GM12864 (cell line): ENCODE results near the gene KIAA0753.
"Not testable (repeated sequence)": the region's sequence is repeated elsewhere in the genome, so short reads cannot be mapped to it uniquely, and the experiment has no call there.

Experiments
- DNase-seq: peaks from one replicate; pipeline ENCODE4 v3.0.0-alpha.2; 2011; ENCODE audit warnings: low read depth
- H3K4me3 ChIP-seq: 2 replicates; pipeline ENCODE4 v1.5.1; 2011; ENCODE audit warnings: mild to moderate bottlenecking, low read depth, low read length, control low read depth
- TF ChIP-seq, protein P1 (sequence below): IDR thresholded peaks from 2 replicates; pipeline ENCODE4 v1.5.1; 2011; ENCODE audit warnings: low read depth, mild to moderate bottlenecking, moderate library complexity, low read length, control low read depth, inconsistent platforms; ENCODE audit errors: missing control alignments

The KIAA0753 gene

DNA sequence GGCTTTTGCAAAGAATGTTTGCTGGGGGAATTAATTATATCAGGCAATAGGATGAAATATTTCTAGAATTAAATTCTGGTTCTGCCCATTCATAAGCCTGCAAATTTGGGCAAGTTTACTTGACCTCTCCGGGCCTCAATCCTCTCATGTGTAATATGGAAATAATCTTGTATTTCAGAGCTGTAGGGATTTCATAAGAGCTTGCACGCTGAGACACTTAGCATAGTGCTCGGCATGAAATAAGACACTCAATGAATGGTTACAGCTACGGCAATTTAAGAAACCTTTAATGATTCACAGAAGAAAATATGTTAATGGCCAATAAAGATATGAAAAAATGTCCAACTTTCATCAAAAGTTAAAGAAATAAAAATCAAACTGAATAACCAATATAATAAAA lies 43.6 kb downstream of the KIAA0753 start:
- no peak for DNase-seq
- TF ChIP-seq, protein P1, sequence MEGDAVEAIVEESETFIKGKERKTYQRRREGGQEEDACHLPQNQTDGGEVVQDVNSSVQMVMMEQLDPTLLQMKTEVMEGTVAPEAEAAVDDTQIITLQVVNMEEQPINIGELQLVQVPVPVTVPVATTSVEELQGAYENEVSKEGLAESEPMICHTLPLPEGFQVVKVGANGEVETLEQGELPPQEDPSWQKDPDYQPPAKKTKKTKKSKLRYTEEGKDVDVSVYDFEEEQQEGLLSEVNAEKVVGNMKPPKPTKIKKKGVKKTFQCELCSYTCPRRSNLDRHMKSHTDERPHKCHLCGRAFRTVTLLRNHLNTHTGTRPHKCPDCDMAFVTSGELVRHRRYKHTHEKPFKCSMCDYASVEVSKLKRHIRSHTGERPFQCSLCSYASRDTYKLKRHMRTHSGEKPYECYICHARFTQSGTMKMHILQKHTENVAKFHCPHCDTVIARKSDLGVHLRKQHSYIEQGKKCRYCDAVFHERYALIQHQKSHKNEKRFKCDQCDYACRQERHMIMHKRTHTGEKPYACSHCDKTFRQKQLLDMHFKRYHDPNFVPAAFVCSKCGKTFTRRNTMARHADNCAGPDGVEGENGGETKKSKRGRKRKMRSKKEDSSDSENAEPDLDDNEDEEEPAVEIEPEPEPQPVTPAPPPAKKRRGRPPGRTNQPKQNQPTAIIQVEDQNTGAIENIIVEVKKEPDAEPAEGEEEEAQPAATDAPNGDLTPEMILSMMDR, result no peak
- no peak overlapping the region for H3K4me3 ChIP-seq

DNA sequence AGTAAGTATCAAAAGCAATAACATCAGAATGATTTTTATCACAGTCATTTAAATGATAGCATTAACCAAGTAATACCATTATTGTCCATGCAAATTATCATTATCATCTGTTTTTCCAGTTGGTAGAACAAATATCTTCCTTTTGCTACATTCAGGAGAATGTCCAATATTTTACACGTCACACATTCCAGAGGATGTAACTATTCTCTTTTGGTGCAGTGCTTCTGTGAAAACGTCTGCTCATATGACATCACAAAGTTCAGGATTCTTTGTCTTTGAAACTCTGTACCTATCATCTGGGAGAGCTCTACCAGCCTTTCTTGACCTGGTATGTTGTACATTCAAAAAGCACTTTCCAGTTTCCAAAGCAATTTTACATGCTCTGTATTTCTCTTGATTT lies 44.0 kb downstream of the KIAA0753 start:
- H3K4me3 ChIP-seq, result no peak overlapping the region
- DNase-seq, result no peak
- TF ChIP-seq, protein P1, result no peak

GRCh38 chr17:6596081-6596480 lies 44.4 kb downstream of the KIAA0753 start:
- H3K4me3 ChIP-seq, result no peak overlapping the region
- no peak for DNase-seq
- TF ChIP-seq, protein P1, result no peak

DNA sequence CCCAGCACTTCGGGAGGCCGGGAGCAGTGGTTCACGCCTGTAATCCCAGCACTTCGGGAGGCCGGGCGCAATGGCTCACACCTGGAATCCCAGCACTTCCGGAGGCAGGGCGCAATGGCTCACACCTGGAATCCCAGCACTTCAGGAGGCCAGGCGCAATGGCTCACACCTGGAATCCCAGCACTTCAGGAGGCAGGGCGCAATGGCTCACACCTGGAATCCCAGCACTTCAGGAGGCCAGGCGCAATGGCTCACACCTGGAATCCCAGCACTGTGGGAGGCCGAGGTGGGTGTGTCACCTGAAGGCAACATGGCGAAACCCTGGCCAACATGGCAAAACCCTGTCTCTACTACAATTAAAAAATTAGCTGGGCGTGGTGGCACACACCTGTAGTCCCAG lies 47.1 kb downstream of the KIAA0753 start:
- not testable (repeated sequence) for H3K4me3 ChIP-seq, DNase-seq

DNA sequence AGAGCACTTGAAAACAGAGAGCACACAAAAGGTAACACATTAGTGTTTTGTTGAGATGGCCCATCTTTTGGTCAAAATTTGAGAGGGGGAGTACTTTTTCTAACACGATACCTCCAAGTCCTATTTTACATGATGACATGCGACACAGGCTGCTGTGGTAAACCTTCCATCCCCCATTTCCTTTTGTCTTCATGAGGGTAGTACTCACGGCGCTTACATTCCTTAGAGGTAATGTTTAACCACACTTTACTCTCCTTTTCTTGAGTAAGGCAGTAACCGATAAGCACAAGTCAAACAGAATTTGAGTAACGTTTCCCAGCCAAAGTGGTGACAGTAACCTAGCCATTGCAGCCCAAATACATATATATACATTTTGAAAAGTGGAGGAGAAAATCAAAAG lies 48.3 kb downstream of the KIAA0753 start:
- no peak for DNase-seq
- H3K4me3 ChIP-seq, result no peak overlapping the region
- TF ChIP-seq, protein P1, result no peak

DNA sequence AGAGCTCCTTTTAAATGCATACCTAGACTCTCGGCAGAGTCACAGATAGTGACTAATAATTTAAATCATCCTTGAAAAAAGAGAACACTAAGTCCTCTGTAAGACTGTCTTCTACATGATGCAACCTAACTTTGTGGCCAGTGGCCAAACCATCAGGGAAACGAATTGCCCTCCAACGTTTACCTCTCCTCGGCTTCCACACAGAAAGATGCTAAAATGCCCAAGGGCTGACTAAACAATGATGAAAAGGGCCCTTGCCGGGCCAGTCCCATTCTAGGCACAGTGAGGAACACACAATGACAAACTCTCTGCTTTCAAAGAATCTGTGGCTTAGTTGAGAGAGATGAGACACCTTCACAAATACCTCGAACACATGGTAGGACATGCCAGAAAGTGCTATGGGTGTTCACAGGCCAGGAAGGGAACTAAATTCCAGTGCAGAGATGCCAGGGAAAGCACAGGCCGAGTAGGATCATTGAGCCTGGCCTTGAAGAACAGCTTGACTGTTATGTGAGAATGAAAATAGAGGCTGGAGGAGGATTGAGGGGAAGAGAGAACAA lies 48.8 kb downstream of the KIAA0753 start:
- DNase-seq, result no peak
- H3K4me3 ChIP-seq, result no peak overlapping the region
- TF ChIP-seq, protein P1, result no peak

DNA sequence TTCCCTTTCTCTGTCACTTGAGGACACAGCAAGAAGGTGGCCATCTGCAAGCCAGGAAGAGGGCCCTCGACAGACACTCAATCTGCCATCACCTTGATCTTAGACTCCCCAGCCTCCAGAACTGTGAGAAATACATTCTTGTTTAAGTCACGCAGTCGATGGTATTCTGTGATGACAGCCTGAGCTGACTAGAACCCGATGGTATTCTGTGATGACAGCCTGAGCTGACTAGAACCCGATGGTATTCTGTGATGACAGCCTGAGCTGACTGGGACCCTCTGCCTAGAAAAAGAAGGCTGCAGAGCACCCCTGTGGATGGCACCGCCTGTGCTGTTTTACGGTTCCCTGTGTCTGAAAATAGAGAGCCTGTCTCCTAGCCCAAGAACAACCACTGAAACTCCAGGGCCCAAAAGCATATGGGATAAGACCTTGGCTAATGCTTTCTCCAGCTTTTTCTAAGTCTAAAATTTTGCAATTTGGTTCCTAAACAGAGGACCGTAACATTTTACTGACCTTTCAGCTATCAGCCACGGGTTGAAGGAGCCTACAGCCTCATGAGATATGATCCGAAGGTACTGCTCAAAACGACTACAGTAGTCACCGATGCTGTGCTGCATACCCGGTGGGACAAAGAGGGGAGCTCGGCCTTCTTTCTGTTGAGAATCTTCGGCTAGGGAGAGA lies 51.1 kb downstream of the KIAA0753 start:
- DNase-seq, result no peak
- no peak overlapping the region for H3K4me3 ChIP-seq
- TF ChIP-seq, protein P1, result no peak
